ENCODE results near the gene TEX22. TPM values are rescaled to one million over a fixed set of nuclear protein-coding genes. Genes with fewer than 3 reads are reported as not detected.

Gene TEX22
- total RNA-seq, 1 experiment from 2014 or later = 2.6 TPM

DNA sequence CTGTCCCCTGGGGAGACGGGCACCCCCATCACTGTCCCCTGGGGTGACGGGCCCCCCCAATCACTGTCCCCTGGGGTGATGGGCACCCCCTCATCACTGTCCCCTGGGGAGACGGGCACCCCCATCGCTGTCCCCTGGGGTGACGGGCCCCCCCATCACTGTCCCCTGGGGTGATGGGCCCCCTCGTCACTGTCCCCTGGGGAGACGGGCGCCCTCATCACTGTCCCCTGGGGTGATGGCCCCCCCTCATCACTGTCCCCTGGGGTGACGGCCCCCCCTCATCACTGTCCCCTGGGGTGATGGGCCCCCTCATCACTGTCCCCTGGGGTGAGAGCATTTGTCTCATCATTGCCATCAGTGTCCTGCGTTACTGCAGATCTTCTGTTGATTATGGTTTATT lies 45.2 kb upstream of the TEX22 start:
- intact Hi-C loops (cut with micrococcal nuclease; ENCODE audit: unreplicated experiment) = loop anchor here (2.0 to 5.0 kb wide), 3 partner anchors 151 to 686 kb away; no protein-coding TSS in a partner anchor
- peaks cover 10% of the 10 kb centered on the region for H3F3A ChIP-seq (ENCODE audit: insufficient read depth, low read depth)
- no peak overlapping the region for H3K4me3 ChIP-seq
- H3K9me3 ChIP-seq (ENCODE audit: insufficient read depth, low read depth) = no peaks in the 10 kb centered on the region
- no peaks in the 10 kb centered on the region for H3K9me2 ChIP-seq (ENCODE audit: insufficient read depth)
- POLR2A ChIA-PET (ENCODE audit: unreplicated experiment) = no interaction called here
- H3K4me1 ChIP-seq (replicated peaks; ENCODE audit: insufficient read depth) = no peaks in the 10 kb centered on the region
- no peak for DNase-seq
- H3K79me2 ChIP-seq (ENCODE audit: low read depth) = no peaks in the 10 kb centered on the region
- TF ChIP-seq, protein P1, sequence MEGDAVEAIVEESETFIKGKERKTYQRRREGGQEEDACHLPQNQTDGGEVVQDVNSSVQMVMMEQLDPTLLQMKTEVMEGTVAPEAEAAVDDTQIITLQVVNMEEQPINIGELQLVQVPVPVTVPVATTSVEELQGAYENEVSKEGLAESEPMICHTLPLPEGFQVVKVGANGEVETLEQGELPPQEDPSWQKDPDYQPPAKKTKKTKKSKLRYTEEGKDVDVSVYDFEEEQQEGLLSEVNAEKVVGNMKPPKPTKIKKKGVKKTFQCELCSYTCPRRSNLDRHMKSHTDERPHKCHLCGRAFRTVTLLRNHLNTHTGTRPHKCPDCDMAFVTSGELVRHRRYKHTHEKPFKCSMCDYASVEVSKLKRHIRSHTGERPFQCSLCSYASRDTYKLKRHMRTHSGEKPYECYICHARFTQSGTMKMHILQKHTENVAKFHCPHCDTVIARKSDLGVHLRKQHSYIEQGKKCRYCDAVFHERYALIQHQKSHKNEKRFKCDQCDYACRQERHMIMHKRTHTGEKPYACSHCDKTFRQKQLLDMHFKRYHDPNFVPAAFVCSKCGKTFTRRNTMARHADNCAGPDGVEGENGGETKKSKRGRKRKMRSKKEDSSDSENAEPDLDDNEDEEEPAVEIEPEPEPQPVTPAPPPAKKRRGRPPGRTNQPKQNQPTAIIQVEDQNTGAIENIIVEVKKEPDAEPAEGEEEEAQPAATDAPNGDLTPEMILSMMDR (conservative IDR thresholded peaks at IDR 0.05) = no peak
- no peak for TF ChIP-seq EZH2 (IDR thresholded peaks at IDR 0.05; ENCODE audit: low read depth)
- BruUV-seq (replicated peaks) = no TSS peak
- H3K36me3 ChIP-seq (ENCODE audit: low read depth) = no peaks in the 10 kb centered on the region
- H2AFZ ChIP-seq = no peak overlapping the region
- H3K4me2 ChIP-seq = no peak overlapping the region
- H4K20me1 ChIP-seq (ENCODE audit: insufficient read depth) = no peaks in the 10 kb centered on the region
- H3K27me3 ChIP-seq (ENCODE audit: insufficient read depth, low read depth) = no peaks in the 10 kb centered on the region
- H3K27ac ChIP-seq = no peak overlapping the region
- CTCF ChIA-PET = no interaction called here

DNA sequence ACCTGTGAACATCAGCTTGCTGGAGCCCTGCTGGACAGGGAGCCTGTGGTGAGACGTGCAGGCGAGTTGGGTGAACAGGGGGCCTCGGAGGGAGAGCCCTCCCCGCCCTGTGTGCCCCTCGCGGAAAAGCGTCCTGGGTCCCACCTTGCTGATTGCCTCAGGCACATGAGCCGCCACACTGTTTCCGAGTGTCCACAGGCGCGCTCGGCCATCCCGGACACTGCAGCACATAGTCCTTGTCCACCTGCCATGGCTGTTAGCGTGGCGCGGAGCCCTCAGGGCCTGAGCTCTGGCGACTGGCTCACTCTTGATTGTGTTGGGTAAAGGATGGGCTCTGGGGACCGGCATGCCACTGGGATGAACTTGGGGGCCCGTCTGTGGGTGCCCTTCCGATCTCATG lies 43.8 kb upstream of the TEX22 start:
- Histone ChIP-seq H3K79me2 (ENCODE audit: low read depth) (no peaks in the 10 kb centered on the region), H4K20me1 (ENCODE audit: insufficient read depth) (no peaks in the 10 kb centered on the region), H3K9me2 (ENCODE audit: insufficient read depth) (no peaks in the 10 kb centered on the region), H3K27ac (no peak overlapping the region), H3K27me3 (ENCODE audit: insufficient read depth, low read depth) (no peaks in the 10 kb centered on the region), H2AFZ (no peak overlapping the region), H3K9me3 (ENCODE audit: insufficient read depth, low read depth) (no peaks in the 10 kb centered on the region), H3F3A (ENCODE audit: insufficient read depth, low read depth) (peaks cover 10% of the 10 kb centered on the region), H3K4me1 (replicated peaks; ENCODE audit: insufficient read depth) (no peaks in the 10 kb centered on the region), H3K4me2 (no peak overlapping the region), H3K36me3 (ENCODE audit: low read depth) (no peaks in the 10 kb centered on the region), H3K4me3 (no peak overlapping the region)
- ChIA-PET CTCF (no interaction called here), POLR2A (ENCODE audit: unreplicated experiment) (no interaction called here)
- intact Hi-C loops (cut with micrococcal nuclease; ENCODE audit: unreplicated experiment) = loop anchor here (5.0 kb wide), 2 partner anchors 152 to 687 kb away; no protein-coding TSS in a partner anchor
- no peak for TF ChIP-seq EZH2 (IDR thresholded peaks at IDR 0.05; ENCODE audit: low read depth)
- TF ChIP-seq, protein P1 (conservative IDR thresholded peaks at IDR 0.05) = no peak
- no peak for DNase-seq
- BruUV-seq (replicated peaks) = no TSS peak

DNA sequence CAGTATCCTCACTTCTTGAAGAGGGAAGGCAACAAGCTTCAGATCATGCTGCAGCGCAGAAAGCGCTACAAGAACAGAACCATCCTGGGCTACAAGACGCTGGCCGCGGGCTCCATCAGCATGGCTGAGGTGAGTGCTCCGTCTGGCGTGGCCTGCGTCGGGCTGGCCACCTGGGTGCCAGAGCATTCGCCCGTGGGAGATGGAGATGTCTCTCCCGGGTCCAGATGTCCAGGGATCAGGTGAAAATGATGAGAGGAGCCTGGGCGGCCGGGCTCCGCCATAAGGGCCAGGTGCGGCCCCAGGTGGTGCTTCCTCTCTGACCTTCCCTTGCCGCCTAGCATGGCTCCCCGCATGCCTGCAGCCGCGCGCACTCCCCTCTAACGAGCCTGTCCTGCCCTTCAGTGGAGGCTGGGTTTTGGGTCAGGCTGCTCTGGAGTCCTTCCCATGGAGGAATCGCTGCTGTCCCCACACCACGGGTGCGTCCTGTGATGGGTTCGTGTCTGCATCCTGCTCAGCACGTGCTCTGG lies 43.2 kb upstream of the TEX22 start:
- TF ChIP-seq, protein P1 (conservative IDR thresholded peaks at IDR 0.05) = no peak
- no peak for TF ChIP-seq EZH2 (IDR thresholded peaks at IDR 0.05; ENCODE audit: low read depth)
- no peaks in the 10 kb centered on the region for H4K20me1 ChIP-seq (ENCODE audit: insufficient read depth)
- ChIA-PET CTCF (no interaction called here), POLR2A (ENCODE audit: unreplicated experiment) (no interaction called here)
- H3K27me3 ChIP-seq (ENCODE audit: insufficient read depth, low read depth) = no peaks in the 10 kb centered on the region
- no peak overlapping the region for H3K4me2 ChIP-seq
- peaks cover 10% of the 10 kb centered on the region for H3F3A ChIP-seq (ENCODE audit: insufficient read depth, low read depth)
- no peak overlapping the region for H3K27ac ChIP-seq
- DNase-seq = no peak
- no TSS peak for BruUV-seq (replicated peaks)
- H3K79me2 ChIP-seq (ENCODE audit: low read depth) = no peaks in the 10 kb centered on the region
- H3K9me3 ChIP-seq (ENCODE audit: insufficient read depth, low read depth) = no peaks in the 10 kb centered on the region
- intact Hi-C loops (cut with micrococcal nuclease; ENCODE audit: unreplicated experiment) = no loop called here
- no peak overlapping the region for H3K4me3 ChIP-seq
- H2AFZ ChIP-seq = no peak overlapping the region
- H3K9me2 ChIP-seq (ENCODE audit: insufficient read depth) = no peaks in the 10 kb centered on the region
- H3K4me1 ChIP-seq (replicated peaks; ENCODE audit: insufficient read depth) = no peaks in the 10 kb centered on the region
- no peaks in the 10 kb centered on the region for H3K36me3 ChIP-seq (ENCODE audit: low read depth)

All from PC-9 (cell line).